Retinal pigment epithelial cell (primary cell): ENCODE results near the gene KCNB1.
A peak's percentile ranks its signal among the peaks of the same experiment; 100 is the strongest.

Experiments used
- DNase-seq: peaks from one replicate; pipeline ENCODE4 v3.0.0-alpha.2; 2010; ENCODE audit warnings: low read depth
- H3K4me3 ChIP-seq: 2 replicates; pipeline ENCODE4 v1.5.1; 2011; ENCODE audit warnings: mild to moderate bottlenecking, low read length, control low read depth, moderate library complexity
- CTCF ChIP-seq: conservative IDR thresholded peaks from 2 replicates; pipeline ENCODE4 v1.5.1; 2011; ENCODE audit warnings: low read depth, low read length, control low read depth, inconsistent platforms

Gene KCNB1

GRCh38 chr20:49398401-49399144 lies 83.9 kb downstream of the KCNB1 start:
- TF ChIP-seq CTCF: no peak
- DNase-seq: no peak
- H3K4me3 ChIP-seq: no peak overlapping the region

- TF ChIP-seq CTCF: no peak
- H3K4me3 ChIP-seq: no peak overlapping the region
- DNase-seq: peak; percentile 85
Observed at GRCh38 chr20:49397525-49397924, 84.9 kb downstream of the KCNB1 start.

GRCh38 chr20:49396230-49396629 lies 86.2 kb downstream of the KCNB1 start:
- no peak overlapping the region for H3K4me3 ChIP-seq
- no peak for DNase-seq
- peak; percentile 44 for TF ChIP-seq CTCF

GRCh38 chr20:49395659-49396058 lies 86.8 kb downstream of the KCNB1 start:
- TF ChIP-seq CTCF: no peak
- H3K4me3 ChIP-seq: no peak overlapping the region
- DNase-seq: no peak

- peak; percentile 39 for DNase-seq
- H3K4me3 ChIP-seq: no peak overlapping the region
- no peak for TF ChIP-seq CTCF
Observed at GRCh38 chr20:49395183-49395582, 87.3 kb downstream of the KCNB1 start.

- H3K4me3 ChIP-seq: no peak overlapping the region
- no peak for DNase-seq
- no peak for TF ChIP-seq CTCF
Observed at GRCh38 chr20:49394757-49395156, 87.7 kb downstream of the KCNB1 start.

- TF ChIP-seq CTCF: no peak
- no peak overlapping the region for H3K4me3 ChIP-seq
- DNase-seq: no peak
Observed at GRCh38 chr20:49394264-49394663, 88.2 kb downstream of the KCNB1 start.
